ENCODE measurements around the gene C1orf167.

Gene C1orf167

DNA sequence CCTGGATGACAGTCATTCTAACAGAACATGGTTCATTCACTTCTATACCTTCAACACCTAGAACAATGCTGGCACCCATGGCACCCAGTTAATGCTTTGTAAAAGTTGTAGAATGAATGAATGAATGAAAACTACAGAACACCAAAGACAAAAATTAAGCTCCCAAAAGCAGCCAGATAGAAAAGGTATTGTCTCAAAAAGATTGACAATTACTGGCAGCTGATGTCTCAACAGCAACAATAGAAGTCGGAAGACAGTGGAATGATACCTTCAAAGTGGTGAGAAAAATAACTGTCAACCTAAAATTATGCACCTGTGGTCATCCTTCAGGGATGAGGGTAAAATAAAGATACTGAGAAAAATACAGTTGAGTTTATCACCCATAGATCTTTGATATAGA lies 4.9 kb upstream of the C1orf167 start:
- Histone ChIP-seq H3K79me2 (ENCODE audit: low read length) (no peaks in the 10 kb centered on the region), H2AFZ (ENCODE audit: low read length) (no peak overlapping the region), H3K9me3 (replicated peaks; ENCODE audit: insufficient read depth, low read length) (no peaks in the 10 kb centered on the region), H3K27me3 (replicated peaks; ENCODE audit: insufficient read depth, low read length) (peaks cover 4% of the 10 kb centered on the region; the same call in 1 of the 2 replicates), H3K9ac (ENCODE audit: low read length) (no peak overlapping the region), H4K20me1 (ENCODE audit: insufficient read depth, low read length) (no peaks in the 10 kb centered on the region), H3K4me1 (ENCODE audit: low read length) (no peaks in the 10 kb centered on the region), H3K4me2 (ENCODE audit: low read depth, low read length) (no peak overlapping the region), H3K36me3 (replicated peaks; ENCODE audit: insufficient read depth, low read length) (no peaks in the 10 kb centered on the region), H3K9me2 (replicated peaks; ENCODE audit: insufficient read depth, low read length) (no peaks in the 10 kb centered on the region), H3K4me3 (ENCODE audit: low read length) (no peak overlapping the region), H3K27ac (ENCODE audit: low read length) (no peak overlapping the region), H3F3A (ENCODE audit: insufficient read depth, low read length) (no peaks in the 10 kb centered on the region)
- no peak for DNase-seq
- TF ChIP-seq CTCF (IDR thresholded peaks at IDR 0.05; ENCODE audit: low read length) (no peak), EZH2phosphoT487 (IDR thresholded peaks at IDR 0.05; ENCODE audit: low read length) (no peak), EZH2 (optimal IDR thresholded peaks at IDR 0.05; ENCODE audit: low read depth, low read length) (no peak)

DNA sequence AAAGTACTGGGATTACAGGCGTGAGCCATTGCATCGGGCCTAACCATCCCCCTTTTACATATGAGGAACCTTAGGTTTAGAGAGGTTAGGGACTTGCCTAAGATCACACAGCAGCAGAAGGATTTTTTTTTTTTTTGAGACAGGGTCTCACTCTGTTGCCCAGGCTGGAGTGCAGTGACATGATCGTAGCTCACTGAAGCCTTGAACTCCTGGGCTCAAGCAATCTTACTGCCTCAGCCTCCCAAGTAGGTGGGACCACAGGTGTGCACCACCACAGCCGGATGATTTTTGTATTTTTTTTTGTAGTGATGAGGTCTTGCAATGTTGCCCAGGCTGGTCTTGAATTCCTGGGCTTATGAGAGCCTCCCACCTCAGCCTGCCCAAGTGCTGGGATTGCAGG lies 2.2 kb upstream of the C1orf167 start:
- no peaks in the 10 kb centered on the region for H4K20me1 ChIP-seq (ENCODE audit: insufficient read depth, low read length)

DNA sequence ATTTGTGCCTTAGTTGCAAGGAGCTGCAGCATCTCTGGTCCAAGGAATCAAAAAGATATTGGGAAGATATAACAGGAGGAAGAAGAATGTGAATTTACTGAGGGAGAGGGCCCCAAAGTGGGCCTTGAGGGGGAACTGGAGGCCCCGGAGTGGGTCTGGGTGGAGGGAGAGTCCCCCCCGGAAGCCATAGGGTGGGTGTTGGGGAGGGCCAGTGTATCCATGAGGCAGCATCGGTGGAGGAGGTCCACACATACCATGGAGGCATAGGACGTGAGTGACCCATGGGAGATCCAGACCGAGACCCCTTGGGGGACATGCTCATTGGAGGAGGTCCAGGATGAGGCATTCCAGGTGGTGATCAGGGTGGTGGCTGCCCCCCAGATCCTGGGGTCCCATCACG lies 708 bp upstream of the C1orf167 start:
- Histone ChIP-seq H3K36me3 (replicated peaks; ENCODE audit: insufficient read depth, low read length) (no peaks in the 10 kb centered on the region), H3K79me2 (ENCODE audit: low read length) (no peaks in the 10 kb centered on the region), H3K4me3 (ENCODE audit: low read length) (no peak overlapping the region), H4K20me1 (ENCODE audit: insufficient read depth, low read length) (no peaks in the 10 kb centered on the region), H3K9ac (ENCODE audit: low read length) (no peak overlapping the region), H3F3A (ENCODE audit: insufficient read depth, low read length) (no peaks in the 10 kb centered on the region), H3K27ac (ENCODE audit: low read length) (no peak overlapping the region), H3K27me3 (replicated peaks; ENCODE audit: insufficient read depth, low read length) (peaks cover 14% of the 10 kb centered on the region), H3K9me3 (replicated peaks; ENCODE audit: insufficient read depth, low read length) (no peaks in the 10 kb centered on the region), H3K4me1 (ENCODE audit: low read length) (no peaks in the 10 kb centered on the region), H2AFZ (ENCODE audit: low read length) (no peak overlapping the region), H3K4me2 (ENCODE audit: low read depth, low read length) (no peak overlapping the region), H3K9me2 (replicated peaks; ENCODE audit: insufficient read depth, low read length) (no peaks in the 10 kb centered on the region)
- TF ChIP-seq EZH2phosphoT487 (IDR thresholded peaks at IDR 0.05; ENCODE audit: low read length) (no peak), EZH2 (optimal IDR thresholded peaks at IDR 0.05; ENCODE audit: low read depth, low read length) (no peak), CTCF (IDR thresholded peaks at IDR 0.05; ENCODE audit: low read length) (no peak)
- DNase-seq = no peak

More for the DNA sequence above, 2.2 kb upstream of the C1orf167 start:
- H3K9me2 ChIP-seq (replicated peaks; ENCODE audit: insufficient read depth, low read length) = no peaks in the 10 kb centered on the region
- H3K79me2 ChIP-seq (ENCODE audit: low read length) = no peaks in the 10 kb centered on the region
- no peak overlapping the region for H3K4me2 ChIP-seq (ENCODE audit: low read depth, low read length)
- H3K9me3 ChIP-seq (replicated peaks; ENCODE audit: insufficient read depth, low read length) = no peaks in the 10 kb centered on the region
- H2AFZ ChIP-seq (ENCODE audit: low read length) = no peak overlapping the region
- H3K4me1 ChIP-seq (ENCODE audit: low read length) = no peaks in the 10 kb centered on the region
- H3K36me3 ChIP-seq (replicated peaks; ENCODE audit: insufficient read depth, low read length) = no peaks in the 10 kb centered on the region
- TF ChIP-seq EZH2 (optimal IDR thresholded peaks at IDR 0.05; ENCODE audit: low read depth, low read length) (no peak), CTCF (IDR thresholded peaks at IDR 0.05; ENCODE audit: low read length) (no peak), EZH2phosphoT487 (IDR thresholded peaks at IDR 0.05; ENCODE audit: low read length) (no peak)
- no peak overlapping the region for H3K27ac ChIP-seq (ENCODE audit: low read length)
- no peak overlapping the region for H3K4me3 ChIP-seq (ENCODE audit: low read length)
- H3K9ac ChIP-seq (ENCODE audit: low read length) = no peak overlapping the region
- H3K27me3 ChIP-seq (replicated peaks; ENCODE audit: insufficient read depth, low read length) = peaks cover 9% of the 10 kb centered on the region; the same call in 1 of the 2 replicates
- no peak for DNase-seq
- no peaks in the 10 kb centered on the region for H3F3A ChIP-seq (ENCODE audit: insufficient read depth, low read length)

Measured in MM.1S (cell line).